Lung (tissue), 12 donors: Measurements from ENCODE around the gene ANKRD44. TPM values are rescaled to one million over a fixed set of nuclear protein-coding genes. Genes with fewer than 3 reads are reported as not detected.

ENCODE experiments used
- ATAC-seq: fragments of 200-7000 bp; cut with Tn5 transposase; one replicate; pipeline ENCODE4 v1.9.1; 2020; ENCODE audit warnings: moderate number of reproducible peaks; ENCODE audit not compliant: insufficient read depth, low FRiP score
- DNase-seq, 3 donors: peaks; one replicate each; pipeline ENCODE4 v3.0.0-alpha.2; 2013 to 2017
- H3K27ac ChIP-seq, 2 donors: one replicate each; pipeline ENCODE4 v1.5.1; 2013; ENCODE audit warnings: mild to moderate bottlenecking in 2 of 2, moderate library complexity in 2 of 2, control low read depth in 1 of 2, inconsistent platforms in 1 of 2, low read depth in 1 of 2, low read length in 1 of 2
- H3K27me3 ChIP-seq, 3 donors: one replicate each; pipeline ENCODE4 v1.5.1; 2013; ENCODE audit warnings: low read length in 2 of 3; ENCODE audit not compliant: control insufficient read depth in 3 of 3, insufficient read depth in 3 of 3
- H3K36me3 ChIP-seq, 4 donors: one replicate each; pipeline ENCODE4 v1.5.1; 2013; ENCODE audit warnings: low read length in 4 of 4, mild to moderate bottlenecking in 1 of 4, moderate library complexity in 1 of 4; ENCODE audit not compliant: control insufficient read depth in 4 of 4, insufficient read depth in 4 of 4
- H3K4me1 ChIP-seq, 5 donors: one replicate each; pipeline ENCODE4 v1.5.1; 2013; ENCODE audit warnings: low read length in 5 of 5, mild to moderate bottlenecking in 2 of 5, moderate library complexity in 1 of 5; ENCODE audit not compliant: control insufficient read depth in 5 of 5, insufficient read depth in 5 of 5
- H3K4me3 ChIP-seq: one replicate; pipeline ENCODE4 v1.5.1; 2013; ENCODE audit warnings: mild to moderate bottlenecking, control low read depth, moderate library complexity
- H3K9ac ChIP-seq, 2 donors: one replicate each; pipeline ENCODE4 v1.5.1; 2013; ENCODE audit warnings: low read length in 2 of 2, control low read depth in 1 of 2; ENCODE audit not compliant: insufficient read depth in 1 of 2
- H3K9me3 ChIP-seq, 4 donors: one replicate each; pipeline ENCODE4 v1.5.1; 2013; ENCODE audit warnings: low read length in 3 of 4, mild to moderate bottlenecking in 1 of 4, moderate library complexity in 1 of 4; ENCODE audit not compliant: control insufficient read depth in 4 of 4, insufficient read depth in 3 of 4
- CTCF ChIP-seq: IDR thresholded peaks from 2 replicates; pipeline ENCODE4 v1.5.1; 2012; ENCODE audit warnings: mild to moderate bottlenecking; ENCODE audit errors: control extremely low read depth, extremely low read depth
- WGBS, 2 donors: extraction: QIAGEN DNeasy Blood & Tissue Kit; methylation state at CpG; one replicate each; pipeline ENCODE4 v1.1.7; 2013; 5-methylcytosine and 5-hydroxymethylcytosine counted together
- polyA plus RNA-seq, 2 donors: library from polyadenylated mRNA; stranded (reverse); fragments of 200-250 nt; gene quantifications; one replicate each; pipeline ENCODE4 v1.2.1, GENCODE V29; 2013
- total RNA-seq, 2 donors: library from RNA; depleted of rRNA in 1 of 2; stranded (reverse); fragments of >200 nt in 1 of 2; gene quantifications; one replicate each; pipeline ENCODE4 v1.2.1, GENCODE V29; 2014 to 2021
- donor health status: control.
- donor health status: control.
- donor health status: Bipolar disorder and iron deficiency.
- donor health status: healthy.
- donor health status: DM: yes; HTN: yes; CAD: no.

ANKRD44 gene
- total and polyA plus RNA-seq, 4 donors = 7.1 to 73.8 (median 20.3) TPM

GRCh38 chr2:197254776-197255530 is 55.6 kb downstream of the ANKRD44 start:
- no peak overlapping the region for H3K4me3 ChIP-seq
- TF ChIP-seq CTCF = no peak
- peaks cover 3 to 25% (median 9%) of the 10 kb centered on the region in 5 donors for H3K4me1 ChIP-seq
- H3K9ac ChIP-seq = peak overlapping the region; percentile 21 to 73
- ATAC-seq (peak; percentile 25), DNase-seq (no peak)
- no peaks in the 10 kb centered on the region for H3K9me3 ChIP-seq
- H3K27ac ChIP-seq = peak overlapping the region in 1 of 2 donors; percentile 80
- H3K36me3 ChIP-seq = no peaks in the 10 kb centered on the region
- 61 to 69% methylated on average over 5 of the region's 5 CpGs for WGBS, 2 donors
- H3K27me3 ChIP-seq = no peaks in the 10 kb centered on the region

GRCh38 chr2:197251576-197251975 is 59.0 kb downstream of the ANKRD44 start:
- 79 to 80% methylated on average over 4 of the region's 4 CpGs for WGBS, 2 donors
- H3K36me3 ChIP-seq = no peaks in the 10 kb centered on the region

GRCh38 chr2:197251163-197251562 is 59.4 kb downstream of the ANKRD44 start:
- 69 to 78% methylated on average over 3 of the region's 3 CpGs for WGBS, 2 donors
- Histone ChIP-seq H3K27ac (no peak overlapping the region), H3K27me3 (no peaks in the 10 kb centered on the region), H3K4me3 (no peak overlapping the region), H3K9me3 (no peaks in the 10 kb centered on the region), H3K4me1 (peaks cover 3 to 31% (median 7%) of the 10 kb centered on the region in 5 donors), H3K9ac (no peak overlapping the region), H3K36me3 (no peaks in the 10 kb centered on the region)
- ATAC-seq (no peak), DNase-seq (no peak)
- no peak for TF ChIP-seq CTCF

More at GRCh38 chr2:197251576-197251975, 59.0 kb downstream of the ANKRD44 start:
- Histone ChIP-seq H3K4me3 (no peak overlapping the region), H3K27me3 (no peaks in the 10 kb centered on the region), H3K4me1 (peaks cover 3 to 35% (median 9%) of the 10 kb centered on the region in 5 donors), H3K9me3 (no peaks in the 10 kb centered on the region), H3K27ac (no peak overlapping the region), H3K9ac (no peak overlapping the region)
- no peak for TF ChIP-seq CTCF
- DNase-seq (no peak), ATAC-seq (no peak)
